NCI-H1436 (cell line): Measurements from ENCODE around the gene FERMT3.
"Not testable (repeated sequence)": the region's sequence is repeated elsewhere in the genome, so short reads cannot be mapped to it uniquely, and the experiment has no call there.

Experiments
- DNase-seq: peaks from one replicate; lab custom pipeline; 2025; lab: John Stamatoyannopoulos, UW

The FERMT3 gene

GRCh38 chr11:64206457-64207255 is at the start of gene FERMT3:
FERMT3 (plus strand) TSS chr11:64206721; CDS start chr11:64207365, 644 bp downstream.
- DNase-seq = no peak

- no peak for DNase-seq
Measured at GRCh38 chr11:64157631-64158394, 48.7 kb upstream of the FERMT3 start.

GRCh38 chr11:64161037-64161436 is 45.5 kb upstream of the FERMT3 start:
- no peak for DNase-seq

- DNase-seq = not testable (repeated sequence)
Measured at GRCh38 chr11:64162769-64163168, 43.8 kb upstream of the FERMT3 start.

GRCh38 chr11:64163951-64164350 is 42.6 kb upstream of the FERMT3 start:
- no peak for DNase-seq

- no peak for DNase-seq
Measured at GRCh38 chr11:64164392-64165312, 41.9 kb upstream of the FERMT3 start.

GRCh38 chr11:64165481-64165841 is 41.1 kb upstream of the FERMT3 start:
- no peak for DNase-seq

- DNase-seq = peak; percentile 42
Measured at GRCh38 chr11:64165842-64166635, 40.5 kb upstream of the FERMT3 start, which contains the start of gene MACROD1. MACROD1 (minus strand) TSS chr11:64166113; CDS start chr11:64165994, 119 bp downstream.

- no peak for DNase-seq
Measured at GRCh38 chr11:64170419-64170818, 36.1 kb upstream of the FERMT3 start.

- no peak for DNase-seq
Measured at GRCh38 chr11:64173616-64174355, 32.7 kb upstream of the FERMT3 start.

- DNase-seq = no peak
Measured at GRCh38 chr11:64176751-64177150, 29.8 kb upstream of the FERMT3 start.

- DNase-seq = no peak
Measured at GRCh38 chr11:64178203-64178602, 28.3 kb upstream of the FERMT3 start.

GRCh38 chr11:64178951-64179639 is 27.4 kb upstream of the FERMT3 start:
- no peak for DNase-seq

GRCh38 chr11:64180891-64181290 is 25.6 kb upstream of the FERMT3 start:
- DNase-seq = no peak

- DNase-seq = peak; percentile 66
Measured at GRCh38 chr11:64181506-64182411, 24.8 kb upstream of the FERMT3 start.

- DNase-seq = no peak
Measured at GRCh38 chr11:64183890-64184289, 22.6 kb upstream of the FERMT3 start.

- DNase-seq = peak; percentile 39
Measured at GRCh38 chr11:64185175-64185692, 21.3 kb upstream of the FERMT3 start.

GRCh38 chr11:64185693-64186491 is 20.6 kb upstream of the FERMT3 start, which contains the start of gene STIP1:
STIP1 (plus strand) TSS chr11:64186171; CDS start chr11:64186262, 91 bp downstream.
- DNase-seq = peak; percentile 99
